Testis (tissue), 2 donors: ENCODE data around the gene LSS.

Source experiments
- POLR2A ChIP-seq: fragments of 450-650 bp; IDR thresholded peaks from one replicate; pipeline ENCODE4 v1.6.1; 2017; ENCODE audit warnings: antibody characterized with exemption, mild to moderate bottlenecking, moderate library complexity
- TF ChIP-seq, protein P1 (sequence below), 3 experiments: fragments of 450-650 bp in 2 of 3; fragments of 200-600 bp in 1 of 3; sonication (generic) in 1 of 3; IDR thresholded peaks; one replicate each; pipeline ENCODE4 v1.5.1; 2016 to 2019; ENCODE audit warnings: antibody characterized with exemption in 3 of 3, mild to moderate bottlenecking in 2 of 3, moderate library complexity in 1 of 3

DNA sequence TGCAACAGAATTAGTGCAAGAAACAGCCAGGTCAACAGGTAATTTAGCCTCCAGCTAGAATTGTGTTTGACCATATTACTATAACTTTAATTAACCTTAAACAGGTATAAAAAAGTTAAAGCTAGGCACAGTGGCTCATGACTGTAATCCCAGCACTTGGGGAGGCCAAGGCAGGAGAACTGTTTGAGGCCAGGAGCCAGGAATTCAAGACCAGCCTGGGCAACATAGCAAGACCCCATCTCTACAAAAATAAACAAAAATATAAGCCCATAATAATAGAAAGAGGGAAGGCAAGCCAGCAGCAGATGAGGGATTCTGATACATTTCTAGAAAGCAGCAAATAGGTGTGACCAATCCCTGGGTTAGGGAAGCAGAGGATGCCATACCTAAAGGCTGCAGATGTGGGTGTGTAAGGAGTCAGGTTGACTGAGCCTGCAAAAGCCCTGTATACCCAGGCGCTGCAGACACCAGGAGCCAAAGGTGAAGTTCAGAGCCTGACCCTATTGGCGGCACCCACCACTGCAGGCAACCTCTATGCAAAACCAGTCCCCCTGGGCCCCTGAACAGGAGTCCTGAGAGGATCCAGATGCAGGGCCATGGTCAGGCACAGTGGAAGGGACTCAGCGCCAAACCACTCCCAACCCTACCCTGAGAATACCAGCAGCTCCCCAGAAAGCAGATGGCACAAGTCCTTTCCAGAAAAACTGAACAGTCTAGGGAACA is 19.3 kb upstream of the LSS start:
- TF ChIP-seq, protein P1, sequence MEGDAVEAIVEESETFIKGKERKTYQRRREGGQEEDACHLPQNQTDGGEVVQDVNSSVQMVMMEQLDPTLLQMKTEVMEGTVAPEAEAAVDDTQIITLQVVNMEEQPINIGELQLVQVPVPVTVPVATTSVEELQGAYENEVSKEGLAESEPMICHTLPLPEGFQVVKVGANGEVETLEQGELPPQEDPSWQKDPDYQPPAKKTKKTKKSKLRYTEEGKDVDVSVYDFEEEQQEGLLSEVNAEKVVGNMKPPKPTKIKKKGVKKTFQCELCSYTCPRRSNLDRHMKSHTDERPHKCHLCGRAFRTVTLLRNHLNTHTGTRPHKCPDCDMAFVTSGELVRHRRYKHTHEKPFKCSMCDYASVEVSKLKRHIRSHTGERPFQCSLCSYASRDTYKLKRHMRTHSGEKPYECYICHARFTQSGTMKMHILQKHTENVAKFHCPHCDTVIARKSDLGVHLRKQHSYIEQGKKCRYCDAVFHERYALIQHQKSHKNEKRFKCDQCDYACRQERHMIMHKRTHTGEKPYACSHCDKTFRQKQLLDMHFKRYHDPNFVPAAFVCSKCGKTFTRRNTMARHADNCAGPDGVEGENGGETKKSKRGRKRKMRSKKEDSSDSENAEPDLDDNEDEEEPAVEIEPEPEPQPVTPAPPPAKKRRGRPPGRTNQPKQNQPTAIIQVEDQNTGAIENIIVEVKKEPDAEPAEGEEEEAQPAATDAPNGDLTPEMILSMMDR (IDR thresholded peaks at IDR 0.05) = no peak
- no peak for TF ChIP-seq POLR2A
